DMS114 treated with DMSO at 0.1 percent for 48 hours (cell line): ENCODE data around the gene ENG.

ENCODE experiments used
- DNase-seq: peaks from one replicate; lab custom pipeline; 2025; ENCODE audit not compliant: unreplicated experiment; lab: John Stamatoyannopoulos, UW

Gene ENG

GRCh38 chr9:127778280-127779135, 76.0 kb downstream of the ENG start, which contains the start of gene SH2D3C:
Gene SH2D3C (minus strand): TSS chr9:127778666. CDS start chr9:127778627, 39 bp downstream.
- no peak for DNase-seq

GRCh38 chr9:127777368-127777980, 77.0 kb downstream of the ENG start:
- DNase-seq = no peak

GRCh38 chr9:127776924-127777289, 77.6 kb downstream of the ENG start:
- DNase-seq = no peak

- no peak for DNase-seq
Measured at GRCh38 chr9:127776195-127776923, 78.1 kb downstream of the ENG start.

GRCh38 chr9:127773981-127774380, 80.5 kb downstream of the ENG start:
- no peak for DNase-seq

- no peak for DNase-seq
Measured at GRCh38 chr9:127773272-127773671, 81.2 kb downstream of the ENG start.

GRCh38 chr9:127772603-127773002, 81.9 kb downstream of the ENG start:
- DNase-seq = no peak

GRCh38 chr9:127771570-127772189, 82.8 kb downstream of the ENG start:
- DNase-seq = no peak

GRCh38 chr9:127770905-127771569, 83.4 kb downstream of the ENG start:
- peak; percentile 89 for DNase-seq

GRCh38 chr9:127770583-127770904, 83.9 kb downstream of the ENG start:
- DNase-seq = no peak

- DNase-seq = no peak
Measured at GRCh38 chr9:127769929-127770582, 84.4 kb downstream of the ENG start.

- no peak for DNase-seq
Measured at GRCh38 chr9:127769101-127769500, 85.4 kb downstream of the ENG start.

- DNase-seq = no peak
Measured at GRCh38 chr9:127768698-127769097, 85.8 kb downstream of the ENG start.

- no peak for DNase-seq
Measured at GRCh38 chr9:127767909-127768331, 86.5 kb downstream of the ENG start.

- no peak for DNase-seq
Measured at GRCh38 chr9:127767410-127767809, 87.0 kb downstream of the ENG start.

GRCh38 chr9:127765418-127765817, 89.0 kb downstream of the ENG start:
- DNase-seq = no peak
